Sigmoid colon (tissue), 7 donors: ENCODE results near the gene SLC1A3. TPM values are rescaled to one million over a fixed set of nuclear protein-coding genes. Genes with fewer than 3 reads are reported as not detected.

Source experiments
- DNase-seq: peaks from one replicate; pipeline ENCODE4 v3.0.0-alpha.2; 2019
- H3K27ac ChIP-seq, 4 donors: fragments of 200-600 bp; sonication (generic); one replicate each; pipeline ENCODE4 v1.5.1; 2016 to 2019; ENCODE audit warnings: mild to moderate bottlenecking in 1 of 4
- H3K27me3 ChIP-seq, 3 donors: fragments of 200-600 bp; sonication (generic); one replicate each; pipeline ENCODE4 v1.5.1; 2019; ENCODE audit warnings: mild to moderate bottlenecking in 1 of 3
- H3K36me3 ChIP-seq, 4 donors: fragments of 200-600 bp; sonication (generic); one replicate each; pipeline ENCODE4 v1.5.1; 2016 to 2019
- H3K4me1 ChIP-seq, 4 donors: fragments of 200-600 bp; sonication (generic); one replicate each; pipeline ENCODE4 v1.5.1; 2017 to 2019
- H3K4me3 ChIP-seq, 4 donors: fragments of 200-600 bp; sonication (generic); one replicate each; pipeline ENCODE4 v1.5.1; 2017 to 2019; ENCODE audit warnings: mild to moderate bottlenecking in 2 of 4, moderate library complexity in 1 of 4
- H3K9me3 ChIP-seq, 4 donors: fragments of 200-600 bp in 3 of 4; sonication (generic) in 3 of 4; one replicate each; pipeline versions ENCODE4 v1.5.1 to v1.6.1; 2013 to 2019
- EP300 ChIP-seq, 4 donors: sonication (generic); formaldehyde crosslinking; IDR thresholded peaks; one replicate each; pipeline ENCODE4 v1.6.1; 2017; ENCODE audit warnings: antibody characterized with exemption in 4 of 4
- POLR2A ChIP-seq, 2 donors: fragments of 450-650 bp; IDR thresholded peaks; one replicate each; pipeline ENCODE4 v1.6.1; 2016; ENCODE audit warnings: antibody characterized with exemption in 2 of 2, mild to moderate bottlenecking in 2 of 2, moderate library complexity in 2 of 2
- POLR2AphosphoS5 ChIP-seq, 4 donors: sonication (generic); formaldehyde crosslinking; IDR thresholded peaks; one replicate each; pipeline ENCODE4 v1.6.1; 2017; ENCODE audit warnings: antibody characterized with exemption in 4 of 4
- WGBS, 2 donors: extraction: QIAGEN DNeasy Blood & Tissue Kit; methylation state at CpG; one replicate each; pipeline ENCODE4 v1.1.7; 2013; 5-methylcytosine and 5-hydroxymethylcytosine counted together
- intact Hi-C: fragments of 100-400 bp; cut with DNase I; formaldehyde crosslinking; loops from one replicate; pipeline ENCODE4 v1.15.1; 2023
- polyA plus RNA-seq, 3 donors: library from polyadenylated mRNA; stranded (reverse); fragments of 200-250 nt; gene quantifications; one replicate each; pipeline ENCODE4 v1.2.3, GENCODE V29; 2013
- total RNA-seq, 4 donors: library from RNA; depleted of rRNA; stranded (reverse); fragments of >200 nt; gene quantifications; one replicate each; pipeline ENCODE4 v1.1.0, GENCODE V29; 2016
- TF ChIP-seq, protein P1 (sequence below), 4 experiments: fragments of 450-650 bp in 3 of 4; fragments of 200-600 bp in 1 of 4; IDR thresholded peaks; one replicate each; pipeline ENCODE4 v1.5.1; 2016 to 2019; ENCODE audit warnings: antibody characterized with exemption in 4 of 4, mild to moderate bottlenecking in 3 of 4, moderate library complexity in 2 of 4
- donor health status: healthy with polysubstance abuse.
- donor health status: Bipolar disorder and iron deficiency.
- donor health status: healthy.

SLC1A3 gene
- total and polyA plus RNA-seq, 7 donors: 1.8 to 23.6 (median 16.8) TPM

DNA sequence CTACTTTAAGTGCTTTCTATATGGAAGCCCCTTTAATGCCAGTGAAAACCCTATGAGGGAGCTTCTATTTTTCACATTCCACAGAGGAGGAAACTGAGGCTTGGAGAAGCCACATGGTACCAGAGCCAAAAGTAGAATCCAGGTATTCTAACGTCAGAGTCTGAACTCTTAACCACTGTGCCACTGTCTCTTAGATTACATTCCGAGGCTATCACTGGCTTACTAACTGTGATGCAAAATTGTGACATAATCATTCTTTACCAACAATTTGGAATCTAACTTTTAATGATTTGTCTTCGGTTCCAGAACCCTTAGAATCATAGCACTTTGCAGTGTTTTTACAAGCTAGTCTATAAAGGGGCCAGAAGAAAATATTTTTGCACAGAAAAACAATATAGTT, 59.2 kb downstream of the SLC1A3 start:
- WGBS, 2 donors: 83 to 86% methylated on average over 3 of the region's 3 CpGs
- no peak for DNase-seq
- H3K36me3 ChIP-seq: no peaks in the 10 kb centered on the region
- intact Hi-C loops: no loop called here
- TF ChIP-seq, protein P1, sequence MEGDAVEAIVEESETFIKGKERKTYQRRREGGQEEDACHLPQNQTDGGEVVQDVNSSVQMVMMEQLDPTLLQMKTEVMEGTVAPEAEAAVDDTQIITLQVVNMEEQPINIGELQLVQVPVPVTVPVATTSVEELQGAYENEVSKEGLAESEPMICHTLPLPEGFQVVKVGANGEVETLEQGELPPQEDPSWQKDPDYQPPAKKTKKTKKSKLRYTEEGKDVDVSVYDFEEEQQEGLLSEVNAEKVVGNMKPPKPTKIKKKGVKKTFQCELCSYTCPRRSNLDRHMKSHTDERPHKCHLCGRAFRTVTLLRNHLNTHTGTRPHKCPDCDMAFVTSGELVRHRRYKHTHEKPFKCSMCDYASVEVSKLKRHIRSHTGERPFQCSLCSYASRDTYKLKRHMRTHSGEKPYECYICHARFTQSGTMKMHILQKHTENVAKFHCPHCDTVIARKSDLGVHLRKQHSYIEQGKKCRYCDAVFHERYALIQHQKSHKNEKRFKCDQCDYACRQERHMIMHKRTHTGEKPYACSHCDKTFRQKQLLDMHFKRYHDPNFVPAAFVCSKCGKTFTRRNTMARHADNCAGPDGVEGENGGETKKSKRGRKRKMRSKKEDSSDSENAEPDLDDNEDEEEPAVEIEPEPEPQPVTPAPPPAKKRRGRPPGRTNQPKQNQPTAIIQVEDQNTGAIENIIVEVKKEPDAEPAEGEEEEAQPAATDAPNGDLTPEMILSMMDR (IDR thresholded peaks at IDR 0.05): no peak
- TF ChIP-seq POLR2AphosphoS5 (IDR thresholded peaks at IDR 0.05) (no peak), EP300 (IDR thresholded peaks at IDR 0.05) (no peak), POLR2A (IDR thresholded peaks at IDR 0.05) (no peak)
- H3K4me3 ChIP-seq: no peak overlapping the region
- no peaks in the 10 kb centered on the region for H3K27me3 ChIP-seq
- no peaks in the 10 kb centered on the region for H3K9me3 ChIP-seq
- no peak overlapping the region for H3K27ac ChIP-seq
- H3K4me1 ChIP-seq: no peaks in the 10 kb centered on the region

- Histone ChIP-seq H3K27me3 (no peaks in the 10 kb centered on the region), H3K36me3 (no peaks in the 10 kb centered on the region), H3K4me3 (no peak overlapping the region), H3K9me3 (no peaks in the 10 kb centered on the region), H3K27ac (no peak overlapping the region), H3K4me1 (no peaks in the 10 kb centered on the region)
- WGBS, 2 donors: 92 to 97% methylated on average over 2 of the region's 2 CpGs
- TF ChIP-seq POLR2AphosphoS5 (IDR thresholded peaks at IDR 0.05) (no peak), EP300 (IDR thresholded peaks at IDR 0.05) (no peak), POLR2A (IDR thresholded peaks at IDR 0.05) (no peak)
- TF ChIP-seq, protein P1 (IDR thresholded peaks at IDR 0.05): no peak
- DNase-seq: no peak
- intact Hi-C loops: no loop called here
Measured at GRCh38 chr5:36666274-36666673, 59.9 kb downstream of the SLC1A3 start.

DNA sequence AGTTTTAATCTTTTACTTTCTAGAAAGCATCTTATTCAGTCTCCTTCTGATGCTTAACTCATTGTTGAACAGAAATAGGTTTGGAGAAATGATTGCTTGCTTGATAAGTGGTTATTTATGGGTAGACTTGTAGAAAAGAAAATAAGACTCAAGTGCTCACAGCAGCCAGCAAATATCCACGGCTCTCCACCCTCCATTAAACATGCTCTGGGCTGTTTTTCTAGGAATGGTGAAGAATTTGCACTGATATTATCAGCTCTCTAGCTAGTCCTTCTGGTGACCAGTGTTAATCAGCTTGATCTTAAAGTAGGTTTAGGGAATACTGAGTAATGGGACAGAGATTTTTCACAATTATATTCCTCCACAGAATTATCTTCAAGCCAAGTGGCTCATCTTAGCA, 60.6 kb downstream of the SLC1A3 start:
- no peaks in the 10 kb centered on the region for H3K4me1 ChIP-seq
- no peaks in the 10 kb centered on the region for H3K27me3 ChIP-seq
- H3K4me3 ChIP-seq: no peak overlapping the region
- no peak for TF ChIP-seq POLR2A (IDR thresholded peaks at IDR 0.05)
- TF ChIP-seq, protein P1 (IDR thresholded peaks at IDR 0.05): no peak
- TF ChIP-seq EP300 (IDR thresholded peaks at IDR 0.05): no peak
- no peak for TF ChIP-seq POLR2AphosphoS5 (IDR thresholded peaks at IDR 0.05)
- intact Hi-C loops: no loop called here
- no peaks in the 10 kb centered on the region for H3K9me3 ChIP-seq
- no peaks in the 10 kb centered on the region for H3K36me3 ChIP-seq
- no peak for DNase-seq
- no peak overlapping the region for H3K27ac ChIP-seq
- 36 to 56% methylated on average over 1 of the region's 1 CpG for WGBS, 2 donors

DNA sequence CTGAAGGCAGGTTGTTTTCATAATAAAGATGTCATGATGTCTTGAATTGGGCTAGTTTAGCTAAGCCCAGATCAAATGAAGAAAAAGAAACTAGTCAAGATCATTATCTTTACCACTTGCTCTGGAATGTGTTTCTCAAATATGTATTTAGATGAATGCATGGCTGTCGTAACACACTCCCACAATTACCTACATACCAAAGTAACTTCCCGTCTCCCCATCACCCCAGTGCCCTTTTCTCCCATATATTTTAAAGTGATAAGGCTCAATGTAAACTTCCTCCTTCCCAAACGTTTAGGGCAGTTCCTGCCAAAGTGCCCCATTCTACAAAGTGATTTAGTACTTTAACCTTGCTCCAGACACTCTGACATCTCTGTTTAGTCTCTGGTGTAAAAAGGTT, 61.4 kb downstream of the SLC1A3 start:
- TF ChIP-seq POLR2A (IDR thresholded peaks at IDR 0.05): no peak
- TF ChIP-seq, protein P1 (IDR thresholded peaks at IDR 0.05): no peak
- TF ChIP-seq POLR2AphosphoS5 (IDR thresholded peaks at IDR 0.05): no peak
- no peak for TF ChIP-seq EP300 (IDR thresholded peaks at IDR 0.05)
- Histone ChIP-seq H3K9me3 (no peaks in the 10 kb centered on the region), H3K27me3 (no peaks in the 10 kb centered on the region), H3K4me1 (no peaks in the 10 kb centered on the region), H3K4me3 (no peak overlapping the region), H3K36me3 (no peaks in the 10 kb centered on the region), H3K27ac (no peak overlapping the region)
- intact Hi-C loops: no loop called here
- 9 to 35% methylated on average over 3 of the region's 3 CpGs for WGBS, 2 donors
- no peak for DNase-seq

- H3K9me3 ChIP-seq: no peaks in the 10 kb centered on the region
- intact Hi-C loops: no loop called here
- no peaks in the 10 kb centered on the region for H3K4me1 ChIP-seq
- no peaks in the 10 kb centered on the region for H3K36me3 ChIP-seq
- DNase-seq: no peak
- H3K27ac ChIP-seq: no peak overlapping the region
- WGBS, 2 donors: 94 to 96% methylated on average over 13 of the region's 13 CpGs
- H3K4me3 ChIP-seq: no peak overlapping the region
- no peaks in the 10 kb centered on the region for H3K27me3 ChIP-seq
- TF ChIP-seq POLR2A (IDR thresholded peaks at IDR 0.05) (no peak), EP300 (IDR thresholded peaks at IDR 0.05) (no peak), POLR2AphosphoS5 (IDR thresholded peaks at IDR 0.05) (no peak)
- TF ChIP-seq, protein P1 (IDR thresholded peaks at IDR 0.05): no peak
Measured at GRCh38 chr5:36669015-36669651, 62.7 kb downstream of the SLC1A3 start.
